GM21423 (cell line): Measurements from ENCODE around the gene DZANK1.
A peak's percentile ranks its signal among the peaks of the same experiment; 100 is the strongest.
"Not testable (repeated sequence)": the region's sequence is repeated elsewhere in the genome, so short reads cannot be mapped to it uniquely, and the experiment has no call there.

Source experiments
- ATAC-seq: cut with Tn5 transposase; IDR thresholded peaks from one replicate; pipeline ENCODE4 v1.9.1; 2021; ENCODE audit warnings: mild to moderate bottlenecking, moderate library complexity; ENCODE audit not compliant: unreplicated experiment

DZANK1 gene

DNA sequence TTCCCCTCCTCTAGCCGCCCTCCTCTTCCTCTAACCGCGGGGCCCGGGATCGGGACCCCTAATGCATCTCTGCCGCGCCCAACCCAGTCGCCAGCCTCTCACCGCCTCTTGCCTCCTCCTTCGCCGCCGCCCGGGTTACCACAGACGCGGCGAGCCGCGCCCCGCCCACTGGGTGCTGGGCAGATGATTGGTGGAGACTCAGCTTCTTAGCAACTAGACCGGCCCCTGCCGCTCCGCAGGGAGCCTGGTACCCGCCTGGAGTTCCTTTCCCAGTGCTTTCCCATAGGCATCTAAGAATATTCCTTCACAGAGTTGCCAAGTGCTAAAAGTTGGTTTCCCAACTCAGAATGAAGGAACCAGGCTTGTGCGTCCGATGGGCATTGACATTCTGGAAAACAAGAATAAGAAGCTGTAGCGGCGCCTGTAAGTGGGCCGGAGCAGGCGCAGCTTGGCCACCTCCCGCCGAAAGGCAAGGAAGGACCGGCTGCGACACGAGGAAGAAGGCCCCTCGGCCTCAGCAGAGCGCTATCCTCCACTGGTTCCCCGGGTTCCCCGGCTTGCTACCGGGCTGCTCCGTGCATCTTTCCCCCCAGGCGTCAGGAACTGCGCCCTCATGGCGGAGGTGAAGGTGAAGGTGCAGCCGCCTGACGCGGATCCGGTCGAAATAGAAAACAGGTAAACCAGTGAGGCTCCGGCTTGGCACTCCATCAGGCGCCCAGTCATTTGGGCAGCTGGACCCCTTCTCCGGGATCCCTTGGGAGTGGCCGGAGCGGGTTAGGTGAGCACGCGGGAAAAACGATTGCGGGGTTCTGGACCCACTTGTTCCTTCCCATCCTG lies at the start of gene DZANK1, which contains the start of gene POLR3F:
TSS of gene DZANK1 (minus strand) at position 137 of the 837 bp plus-strand sequence. CDS start 1,672 bp downstream, outside the sequence.
TSS of gene POLR3F (plus strand) at position 497 of the 837 bp plus-strand sequence. CDS start at position 614, 117 bp downstream.
- peak; percentile 94 for ATAC-seq

DNA sequence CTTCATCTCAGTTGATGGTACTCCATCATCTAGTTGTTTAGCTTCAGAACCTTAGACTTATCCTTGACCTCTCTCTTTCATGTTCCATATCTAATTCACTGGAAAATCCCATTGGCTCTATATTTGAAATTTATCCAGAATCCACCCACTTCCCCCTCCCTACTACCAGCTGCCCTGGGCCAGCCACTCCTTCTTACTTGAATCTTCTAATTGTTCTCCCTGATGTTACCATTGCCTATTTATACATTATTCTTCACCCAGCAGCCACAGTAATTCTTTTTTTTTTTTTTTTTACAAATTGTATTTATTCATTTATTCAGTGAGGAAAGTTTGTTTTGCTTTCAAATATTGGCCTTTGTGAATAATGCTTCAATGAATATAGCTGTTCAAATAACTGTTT lies 49.1 kb upstream of the DZANK1 start:
- ATAC-seq, result no peak

DNA sequence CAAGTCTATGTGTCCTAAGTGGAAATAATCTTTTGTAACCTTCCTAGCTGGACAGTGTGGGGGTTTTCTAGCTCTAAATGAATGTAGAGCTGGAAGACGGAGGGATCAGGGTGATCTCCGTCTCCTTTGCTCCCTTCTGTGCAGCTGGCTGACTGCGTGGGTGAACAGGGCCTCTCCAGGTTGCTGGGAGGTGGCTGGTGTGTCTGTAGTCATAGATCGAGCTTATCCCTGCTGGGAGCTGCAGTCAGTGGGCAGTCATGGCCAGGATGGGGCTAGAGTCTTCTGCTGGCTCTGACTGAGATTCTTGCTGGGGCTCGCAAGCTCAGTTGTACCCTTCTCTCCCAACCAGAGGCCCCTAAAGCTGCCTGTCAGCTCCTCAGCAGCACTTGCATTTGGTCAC lies 47.3 kb upstream of the DZANK1 start:
- ATAC-seq, result no peak

DNA sequence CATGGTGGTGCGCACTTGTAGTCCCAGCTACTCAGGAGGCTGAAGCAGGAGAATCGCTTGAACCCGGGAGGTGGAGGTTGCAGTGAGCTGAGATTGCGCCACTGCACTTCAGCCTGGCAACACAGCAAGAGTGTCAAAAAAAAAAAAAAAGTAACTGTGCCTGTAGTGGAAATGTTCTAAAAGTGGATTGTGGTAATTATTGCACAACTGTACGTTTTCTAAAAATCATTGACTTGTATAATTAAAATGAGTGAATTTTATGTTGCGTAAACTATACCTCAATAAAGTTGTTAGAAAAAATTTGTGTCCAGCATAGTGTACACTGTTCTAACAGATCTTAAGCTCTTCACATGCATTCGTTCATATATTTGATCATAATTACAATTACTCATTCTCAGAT lies 46.4 kb upstream of the DZANK1 start:
- no peak for ATAC-seq

DNA sequence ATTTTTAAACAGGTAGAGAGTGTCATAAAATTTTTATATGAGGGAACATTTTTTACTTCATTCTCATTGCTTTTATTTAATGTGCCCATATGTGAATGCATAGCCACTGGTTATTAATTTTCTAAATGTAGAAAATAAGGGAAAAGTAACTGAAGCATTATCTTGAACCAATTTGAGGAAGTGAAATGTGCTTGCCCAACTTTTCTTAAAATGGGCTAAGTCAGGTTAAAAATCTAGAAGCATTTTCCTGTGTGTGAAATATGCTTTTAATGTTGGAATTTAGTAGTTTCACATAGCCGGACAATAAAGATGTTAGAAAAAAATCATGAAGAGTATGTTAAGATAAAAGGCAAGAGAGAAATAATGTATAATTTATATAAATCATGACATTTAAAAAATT lies 44.7 kb upstream of the DZANK1 start:
- ATAC-seq, result no peak

DNA sequence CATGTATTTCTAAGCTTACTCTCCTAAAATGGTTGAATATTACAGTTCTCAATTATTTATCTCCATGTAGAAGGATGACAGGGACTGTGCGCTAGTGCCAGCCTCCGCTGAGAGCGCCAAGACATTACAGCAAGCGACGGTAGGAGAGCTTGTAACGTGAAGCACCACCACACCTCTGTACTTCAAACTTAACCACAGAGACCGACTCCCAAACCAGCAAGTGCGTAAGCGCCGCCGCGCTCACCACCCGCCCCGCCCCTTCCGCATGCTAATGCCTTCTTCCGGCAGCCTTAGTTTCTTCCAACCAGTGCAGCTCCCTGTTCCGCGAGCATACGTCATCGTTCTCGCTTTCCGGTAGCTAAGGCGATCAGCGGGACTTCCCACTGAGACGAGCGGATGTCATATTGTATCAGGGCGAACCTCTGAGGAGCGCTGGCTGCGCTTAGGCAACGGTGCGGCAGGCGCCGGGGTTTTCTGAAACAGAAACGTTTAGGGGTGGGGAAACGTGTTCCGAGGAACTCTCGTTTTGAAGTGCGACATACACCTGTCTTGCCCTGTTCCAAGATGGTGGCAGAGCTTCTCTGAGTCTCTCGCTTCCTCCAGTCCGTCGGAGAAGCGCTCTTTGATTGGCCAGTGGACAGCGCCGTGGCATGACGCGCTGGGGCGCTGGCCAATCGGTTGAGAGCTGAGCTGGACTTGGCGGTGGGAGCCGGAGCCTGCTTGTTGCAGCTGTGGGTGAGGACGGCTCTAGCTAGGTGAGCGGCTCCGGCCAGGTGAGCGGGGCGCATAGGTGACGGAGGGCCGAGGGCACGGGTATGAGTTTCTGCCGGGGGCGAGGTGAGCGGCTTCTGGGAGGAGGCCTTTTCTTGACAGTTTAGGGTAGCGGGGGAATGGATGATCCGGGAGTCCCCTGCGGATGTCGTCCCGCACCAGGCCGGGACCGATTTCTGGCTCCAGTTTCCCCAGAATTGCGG lies 40.7 kb upstream of the DZANK1 start, which contains the start of gene SEC23B:
TSS of gene SEC23B (plus strand) at position 723 of the 974 bp plus-strand sequence. CDS start 2,896 bp downstream, outside the sequence.
- peak; percentile 96 for ATAC-seq

DNA sequence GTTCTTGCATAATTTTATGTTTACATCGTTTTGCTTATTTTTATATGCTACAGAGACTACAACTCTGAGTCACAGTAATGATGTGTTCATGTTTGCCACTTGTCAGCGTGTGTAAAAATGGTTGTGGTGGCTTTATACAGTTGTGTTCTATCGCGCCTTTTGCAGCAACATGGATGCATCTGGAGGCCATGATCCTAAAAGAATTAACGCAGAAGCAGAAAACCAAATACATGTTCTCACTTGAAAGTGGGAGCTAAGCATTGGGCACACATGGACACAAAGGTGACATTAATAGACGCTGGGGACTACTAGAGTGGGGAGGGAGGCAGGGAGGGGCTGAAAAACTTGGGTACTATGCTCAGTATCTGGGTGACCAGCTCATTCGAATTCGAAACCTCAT lies 39.9 kb upstream of the DZANK1 start:
- no peak for ATAC-seq

DNA sequence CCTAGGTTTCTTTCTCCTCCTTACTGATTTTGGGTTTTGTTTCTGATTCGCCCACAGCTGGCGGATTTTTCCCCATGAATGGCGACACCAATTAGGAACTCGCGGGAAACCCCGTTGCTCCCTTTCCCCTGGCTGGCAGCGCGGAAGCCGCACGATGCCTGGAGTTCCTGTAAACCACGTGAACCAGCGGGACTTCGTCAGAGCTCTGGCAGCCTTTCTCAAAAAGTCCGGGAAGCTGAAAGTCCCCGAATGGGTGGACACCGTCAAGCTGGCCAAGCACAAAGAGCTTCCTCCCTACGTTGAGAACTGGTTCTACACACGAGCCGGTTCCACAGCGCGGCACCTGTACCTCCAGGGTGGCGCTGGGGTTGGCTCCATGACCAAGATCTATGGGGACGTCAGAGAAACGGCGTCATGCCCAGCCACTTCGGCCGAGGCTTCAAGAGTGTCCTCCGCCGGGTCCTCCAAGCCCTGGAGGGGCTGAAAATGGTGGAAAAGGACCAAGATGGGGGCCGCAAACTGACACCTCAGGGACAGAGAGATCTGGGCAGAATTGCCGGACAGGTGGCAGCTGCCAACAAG lies 37.7 kb upstream of the DZANK1 start:
- ATAC-seq, result no peak

DNA sequence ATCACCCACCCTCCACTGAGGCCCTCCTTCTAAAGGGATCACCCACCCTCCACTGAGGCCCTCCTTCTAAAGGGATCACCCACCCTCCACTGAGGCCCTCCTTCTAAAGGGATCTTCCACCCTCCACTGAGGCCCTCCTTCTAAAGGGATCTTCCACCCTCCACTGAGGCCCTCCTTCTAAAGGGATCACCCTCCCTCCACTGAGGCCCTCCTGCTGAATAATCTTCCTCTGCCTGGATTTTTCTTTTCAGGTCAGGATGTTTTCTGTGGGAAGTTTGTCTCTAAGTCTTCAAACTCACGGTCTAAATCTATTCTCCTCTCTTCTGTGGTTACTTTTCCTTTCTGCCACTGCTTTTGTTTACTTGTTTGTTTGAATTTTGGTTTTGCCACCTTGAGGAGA lies 34.8 kb upstream of the DZANK1 start:
- ATAC-seq, result not testable (repeated sequence)

DNA sequence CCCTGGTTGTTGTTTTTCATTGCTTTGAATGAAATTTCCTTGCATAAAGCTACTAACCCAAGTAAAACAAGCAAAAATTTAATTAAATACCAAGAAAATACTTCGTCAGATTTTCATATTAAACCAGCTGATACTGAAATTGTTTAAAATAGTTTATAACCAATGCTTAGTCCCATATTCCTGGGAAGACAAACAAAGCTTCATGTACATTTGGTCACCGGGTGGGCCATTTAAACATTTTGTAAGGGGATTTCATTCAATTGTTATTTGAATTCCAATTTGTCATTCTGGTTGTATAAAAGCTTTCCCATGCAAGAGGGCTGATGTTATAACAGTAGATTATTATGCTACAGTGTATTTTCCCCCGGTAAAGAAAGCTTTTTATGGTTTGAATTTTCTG lies 30.8 kb upstream of the DZANK1 start:
- no peak for ATAC-seq

DNA sequence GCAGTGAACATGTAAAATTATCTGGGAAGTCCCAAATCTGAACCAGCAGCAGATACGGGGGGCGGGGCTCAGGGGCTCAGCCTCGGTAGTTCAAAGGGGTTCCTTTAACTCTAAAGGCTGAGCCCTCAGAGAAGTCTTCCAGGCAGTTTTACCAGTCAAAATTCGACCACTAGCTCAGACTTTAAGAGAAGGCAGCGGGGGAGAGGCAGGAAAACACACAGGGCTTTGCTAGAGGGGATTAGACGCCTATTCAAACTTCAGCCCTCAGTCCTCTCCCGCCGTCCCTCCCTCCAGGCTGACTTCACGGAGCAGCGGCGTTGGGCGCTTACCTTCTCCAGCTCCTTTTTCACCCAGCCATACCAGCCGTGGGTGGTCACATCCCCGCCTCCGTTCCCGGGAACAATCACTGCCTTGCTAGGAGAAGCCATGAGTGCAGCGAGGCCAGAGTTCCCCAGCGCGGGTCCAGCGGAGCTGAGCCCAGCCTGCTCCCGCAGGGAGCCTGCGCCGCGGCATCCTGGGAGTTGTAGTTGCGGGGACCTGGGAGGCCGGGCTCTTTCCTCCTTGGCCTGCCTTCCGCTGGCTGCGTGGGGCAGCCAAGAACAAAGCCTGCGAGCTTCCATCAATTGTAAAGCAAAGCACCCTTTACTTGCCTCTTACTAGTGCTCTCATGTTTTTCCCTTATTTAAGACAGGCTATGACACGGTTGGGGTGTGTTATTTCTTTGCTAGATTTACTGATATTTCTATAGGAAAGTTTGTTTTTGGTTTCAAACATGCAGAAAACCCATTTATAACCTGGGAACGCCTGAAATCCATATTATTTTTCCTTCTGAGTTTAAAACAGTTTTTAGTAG lies 30.1 kb upstream of the DZANK1 start, which contains the start of gene RBBP9:
TSS of gene RBBP9 (minus strand) at position 486 of the 853 bp plus-strand sequence. CDS start at position 428, 58 bp downstream.
- peak; percentile 99 for ATAC-seq

DNA sequence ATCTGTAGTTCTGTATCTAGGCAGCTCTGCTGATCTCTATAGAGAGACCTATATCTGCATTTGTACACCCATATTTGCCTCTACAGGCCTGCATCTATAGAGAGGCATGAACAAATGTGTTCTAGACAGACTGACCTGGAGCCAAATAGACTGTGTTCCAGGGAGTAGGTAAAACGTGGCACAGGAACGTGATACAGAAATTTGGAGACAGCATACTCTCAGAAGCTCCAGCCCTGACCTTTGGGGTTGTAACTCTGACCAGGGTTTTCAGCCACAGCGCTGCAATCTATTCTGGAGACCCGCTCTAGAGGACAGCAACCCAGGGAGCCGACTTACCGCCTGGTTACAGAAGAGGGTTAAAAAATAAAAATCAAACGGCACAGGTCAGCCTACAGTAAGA lies 29.2 kb upstream of the DZANK1 start:
- no peak for ATAC-seq

DNA sequence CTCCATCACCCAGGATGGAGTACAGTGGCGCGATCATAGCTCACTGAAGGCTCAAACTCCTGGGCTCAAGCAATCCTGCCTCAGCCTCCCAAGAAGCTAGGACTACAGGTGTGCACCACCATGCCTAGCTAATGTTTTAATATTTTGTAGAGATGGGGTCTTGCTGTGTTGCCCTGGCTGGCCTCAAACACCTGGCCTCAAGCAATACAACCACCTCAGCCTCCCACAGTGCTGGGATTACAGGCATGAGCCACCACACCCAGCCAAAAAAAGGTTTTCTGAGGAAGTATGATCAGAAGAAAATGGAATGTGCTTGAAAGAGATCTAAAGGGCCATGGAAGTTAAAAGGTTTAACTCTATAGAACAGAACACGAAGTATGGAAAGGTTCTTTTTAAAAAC lies 21.5 kb upstream of the DZANK1 start:
- no peak for ATAC-seq

DNA sequence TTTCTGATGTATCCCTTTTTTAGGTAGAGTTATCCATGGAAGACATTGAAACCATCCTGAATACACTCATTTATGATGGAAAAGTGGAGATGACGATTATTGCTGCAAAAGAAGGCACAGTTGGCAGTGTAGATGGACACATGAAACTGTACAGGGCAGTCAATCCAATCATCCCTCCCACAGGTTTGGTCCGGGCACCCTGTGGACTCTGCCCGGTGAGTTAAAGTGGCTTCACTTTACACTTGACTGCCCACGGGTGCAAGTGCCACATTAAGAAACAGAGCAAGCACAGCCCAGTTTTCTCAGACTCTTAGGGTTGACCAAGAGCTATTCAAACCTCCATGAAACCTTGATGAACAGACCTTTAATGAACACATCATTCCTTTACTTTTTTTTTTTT lies 14.8 kb upstream of the DZANK1 start:
- no peak for ATAC-seq

DNA sequence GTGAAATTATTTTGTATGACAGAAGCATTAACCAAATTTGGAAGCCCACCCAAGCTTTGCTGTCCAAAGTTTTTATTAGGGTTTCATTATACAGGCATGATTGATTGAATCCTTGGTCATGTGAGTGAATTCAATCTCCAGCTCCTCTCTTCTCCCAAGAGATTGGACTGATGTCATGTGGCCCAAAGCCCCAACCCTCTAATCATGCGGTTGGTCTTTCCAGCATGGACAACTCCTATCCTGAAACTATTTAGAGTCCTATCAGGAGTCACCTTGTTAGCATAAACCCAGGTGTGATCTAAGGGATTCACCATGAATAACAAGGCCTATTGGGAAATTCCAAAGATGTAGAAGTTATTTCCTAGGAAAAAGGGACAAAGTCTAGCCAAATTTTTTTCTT lies 11.0 kb upstream of the DZANK1 start:
- ATAC-seq, result no peak

DNA sequence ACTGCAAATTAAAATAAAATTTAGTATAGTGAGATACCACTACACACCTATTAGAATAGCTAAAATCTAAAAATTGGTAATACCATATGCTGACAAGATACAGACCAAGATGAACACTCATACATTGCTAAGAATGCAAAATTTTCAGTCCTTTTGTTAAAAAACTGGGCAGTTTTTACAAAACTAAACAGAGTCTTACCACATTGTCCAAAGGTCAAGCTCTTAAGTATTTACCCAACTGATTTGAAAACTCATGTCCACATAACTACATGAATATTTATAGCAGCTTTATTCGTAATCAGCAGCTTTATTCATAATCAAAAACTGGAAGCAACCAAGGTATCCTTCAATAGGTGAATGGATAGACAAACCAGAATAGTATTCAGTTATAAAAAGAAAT lies 10.4 kb upstream of the DZANK1 start:
- ATAC-seq, result no peak

DNA sequence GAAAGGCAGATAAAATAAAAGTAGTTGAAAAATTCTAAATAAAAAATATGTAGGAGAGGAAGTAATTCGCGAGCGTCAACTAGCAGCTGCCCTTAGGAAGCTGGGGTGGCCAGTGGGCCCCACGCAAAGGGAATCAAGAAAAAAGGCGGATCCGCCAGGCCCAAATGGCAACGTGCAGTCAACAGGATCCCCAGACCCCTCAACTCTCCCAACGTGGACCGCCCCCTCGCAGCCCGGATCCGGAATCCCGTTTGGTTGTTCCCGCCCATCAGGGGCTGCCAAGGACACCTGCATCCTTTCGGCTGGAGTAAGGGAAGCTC lies 296 bp downstream of the DZANK1 start:
- peak; percentile 16 for ATAC-seq

DNA sequence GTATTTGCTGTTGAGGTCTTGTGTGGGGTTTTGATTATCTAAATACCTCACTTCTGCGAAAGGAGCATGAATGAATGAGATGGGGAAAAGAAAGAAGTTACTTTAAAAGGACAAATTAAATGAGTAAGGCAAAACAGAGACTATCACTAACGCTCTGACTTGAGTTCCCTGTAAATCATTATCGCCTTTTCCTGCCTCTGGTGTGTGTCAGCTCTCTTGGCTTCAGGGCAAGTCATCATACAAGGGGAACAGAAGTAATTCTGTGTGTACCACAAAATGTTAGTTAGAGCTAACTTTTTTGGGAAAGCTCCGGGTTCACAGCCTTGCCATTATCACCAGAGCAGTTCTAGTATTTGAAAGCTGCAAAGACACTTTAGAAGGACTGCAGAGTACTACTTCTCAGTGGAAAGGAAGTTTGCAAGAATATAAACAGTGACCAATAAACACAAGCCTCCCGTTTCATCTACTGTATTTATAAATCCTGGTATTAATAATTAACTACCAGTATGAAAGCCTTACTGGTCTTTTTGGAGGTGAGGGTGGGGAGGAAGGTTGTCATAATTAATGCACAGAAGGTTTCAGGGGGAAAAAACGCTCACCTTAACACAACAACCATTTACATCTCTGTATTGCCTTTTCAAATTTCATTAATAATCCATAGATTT lies 1.2 kb downstream of the DZANK1 start:
- ATAC-seq, result peak; percentile 34

DNA sequence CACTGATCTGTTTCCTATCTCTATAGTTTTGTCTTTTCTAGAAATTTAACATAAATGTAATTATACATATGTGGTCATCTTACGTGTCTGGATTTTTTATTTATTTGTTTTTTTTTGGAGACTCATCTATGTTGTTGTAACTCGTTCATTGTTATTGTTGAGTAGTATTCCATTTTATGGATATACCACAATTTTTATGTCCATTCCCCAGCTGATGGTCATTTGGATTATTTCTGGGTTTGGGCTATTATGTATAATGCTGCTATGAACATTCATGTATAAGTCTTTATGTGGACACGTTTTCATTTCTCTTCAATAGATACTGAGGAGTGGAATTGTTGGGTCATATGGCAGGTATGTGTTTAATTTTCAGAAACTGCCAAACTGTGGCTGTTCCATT lies 10.2 kb downstream of the DZANK1 start:
- ATAC-seq, result no peak

DNA sequence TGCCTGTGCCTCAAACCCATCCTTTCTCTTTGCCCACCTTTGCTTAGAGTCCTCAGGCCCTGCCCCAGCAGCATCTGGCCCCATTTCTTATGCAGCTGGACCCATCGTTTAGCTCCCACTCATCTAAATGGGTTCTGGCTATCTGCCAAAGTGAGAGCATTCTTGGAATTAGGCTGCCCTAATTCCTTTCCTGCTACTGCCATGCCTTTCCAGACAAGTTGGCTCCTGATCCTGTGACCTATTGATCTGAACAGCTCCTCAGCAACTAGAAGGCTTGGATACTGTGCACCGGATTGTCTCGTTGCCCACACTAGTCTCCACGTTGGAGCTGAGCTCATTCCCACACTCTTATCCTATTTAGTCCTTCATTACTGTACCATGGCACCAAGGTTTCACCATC lies 22.9 kb downstream of the DZANK1 start:
- no peak for ATAC-seq
